Mesenchymal stem cell (in vitro differentiated cells and primary cell): ENCODE results near the gene GTF2H2.
"Not testable (repeated sequence)": the region's sequence is repeated elsewhere in the genome, so short reads cannot be mapped to it uniquely, and the experiment has no call there.

Experiments used
- DNase-seq: peaks from one replicate; pipeline ENCODE4 v3.0.0-alpha.2; 2013
- H2AFZ ChIP-seq: one replicate; pipeline ENCODE4 v1.6.1; 2013; ENCODE audit warnings: low read depth, mild to moderate bottlenecking, control low read depth, inconsistent platforms, low read length, moderate library complexity
- H2AK5ac ChIP-seq: 2 replicates; pipeline ENCODE4 v1.6.1; 2013; ENCODE audit warnings: low read length, moderate library complexity, mild to moderate bottlenecking, inconsistent platforms; ENCODE audit not compliant: severe bottlenecking
- H2BK120ac ChIP-seq: one replicate; pipeline ENCODE4 v1.6.1; 2013; ENCODE audit warnings: low read depth, mild to moderate bottlenecking, inconsistent platforms, low read length, moderate library complexity
- H2BK12ac ChIP-seq, 2 experiments: one replicate each; pipeline ENCODE4 v1.6.1; 2013; ENCODE audit warnings: inconsistent platforms in 2 of 2, low read length in 2 of 2, mild to moderate bottlenecking in 2 of 2, moderate library complexity in 2 of 2, control low read depth in 1 of 2
- H2BK15ac ChIP-seq: one replicate; pipeline ENCODE4 v1.6.1; 2013; ENCODE audit warnings: mild to moderate bottlenecking, low read depth, inconsistent platforms; ENCODE audit not compliant: poor library complexity, severe bottlenecking
- H2BK5ac ChIP-seq: 2 replicates; pipeline ENCODE4 v1.6.1; 2013; ENCODE audit warnings: low read depth, mild to moderate bottlenecking, low read length, control low read depth, inconsistent platforms; ENCODE audit not compliant: poor library complexity, severe bottlenecking
- H3K14ac ChIP-seq, 2 experiments: one replicate each; pipeline ENCODE4 v1.6.1; 2013; ENCODE audit warnings: inconsistent platforms in 2 of 2, low read length in 2 of 2, control low read depth in 1 of 2, mild to moderate bottlenecking in 1 of 2, moderate library complexity in 1 of 2
- H3K18ac ChIP-seq, 2 experiments: one replicate each; pipeline ENCODE4 v1.6.1; 2013; ENCODE audit warnings: inconsistent platforms in 2 of 2, low read length in 2 of 2, control low read depth in 1 of 2, low read depth in 1 of 2, mild to moderate bottlenecking in 1 of 2
- H3K23ac ChIP-seq, 2 experiments: one replicate each; pipeline ENCODE4 v1.6.1; 2013; ENCODE audit warnings: inconsistent platforms in 2 of 2, low read length in 2 of 2, mild to moderate bottlenecking in 2 of 2, moderate library complexity in 2 of 2, control low read depth in 1 of 2
- H3K27ac ChIP-seq: 2 replicates; pipeline ENCODE4 v1.5.1; 2013; ENCODE audit warnings: mild to moderate bottlenecking, moderate library complexity, low read length, control low read depth, inconsistent platforms; ENCODE audit not compliant: poor library complexity, severe bottlenecking
- H3K27me3 ChIP-seq, 2 experiments: 2 replicates each; pipeline versions ENCODE4 v1.6.1 to v1.7.0; 2013; ENCODE audit warnings: low read length in 2 of 2, mild to moderate bottlenecking in 2 of 2, moderate library complexity in 2 of 2, control low read depth in 1 of 2, inconsistent platforms in 1 of 2; ENCODE audit not compliant: control insufficient read depth in 1 of 2, insufficient read depth in 1 of 2
- H3K36me3 ChIP-seq, 2 experiments: 2 replicates each; pipeline versions ENCODE4 v1.6.1 to v1.7.0; 2013; ENCODE audit warnings: low read length in 2 of 2, control low read depth in 1 of 2, inconsistent platforms in 1 of 2, low read depth in 1 of 2, mild to moderate bottlenecking in 1 of 2; ENCODE audit not compliant: insufficient read depth in 2 of 2, control insufficient read depth in 1 of 2
- H3K4ac ChIP-seq, 2 experiments: one replicate each; pipeline ENCODE4 v1.6.1; 2013; ENCODE audit warnings: inconsistent platforms in 2 of 2, low read length in 2 of 2, mild to moderate bottlenecking in 2 of 2, moderate library complexity in 2 of 2, control low read depth in 1 of 2, low read depth in 1 of 2
- H3K4me1 ChIP-seq: 2 replicates; pipeline ENCODE4 v1.6.1; 2013; ENCODE audit warnings: low read depth, low read length, control low read depth; ENCODE audit not compliant: control insufficient read depth, insufficient read depth
- H3K4me2 ChIP-seq: 2 replicates; pipeline ENCODE4 v1.6.1; 2013; ENCODE audit warnings: low read length, mild to moderate bottlenecking, inconsistent platforms; ENCODE audit not compliant: poor library complexity, severe bottlenecking
- H3K4me3 ChIP-seq, 2 experiments: 2 replicates each; pipeline versions ENCODE4 v1.5.1 to v1.7.0; 2013; ENCODE audit warnings: low read length in 2 of 2, mild to moderate bottlenecking in 2 of 2, control low read depth in 1 of 2, low read depth in 1 of 2; ENCODE audit not compliant: insufficient read depth in 1 of 2
- H3K79me1 ChIP-seq: replicated peaks from 2 replicates; pipeline ENCODE4 v1.6.1; 2013; ENCODE audit warnings: mild to moderate bottlenecking, control low read depth, low read length, inconsistent platforms; ENCODE audit not compliant: poor library complexity, severe bottlenecking
- H3K9ac ChIP-seq: 2 replicates; pipeline ENCODE4 v1.7.0; 2013; ENCODE audit warnings: mild to moderate bottlenecking, low read length, moderate library complexity
- H3K9me3 ChIP-seq: 2 replicates; pipeline ENCODE4 v1.7.0; 2013; ENCODE audit warnings: mild to moderate bottlenecking, low read length; ENCODE audit not compliant: control insufficient read depth
- H4K8ac ChIP-seq: one replicate; pipeline ENCODE4 v1.6.1; 2013; ENCODE audit warnings: inconsistent platforms, mild to moderate bottlenecking, low read length, moderate library complexity
- H4K91ac ChIP-seq: one replicate; pipeline ENCODE4 v1.6.1; 2013; ENCODE audit warnings: mild to moderate bottlenecking, low read length, inconsistent platforms
- WGBS: methylation state at CpG from one replicate; pipeline ENCODE4 v1.1.7; 2013; ENCODE audit warnings: mixed read lengths; 5-methylcytosine and 5-hydroxymethylcytosine counted together

GTF2H2 gene

GRCh38 chr5:71025289-71025953 is 42.1 kb downstream of the GTF2H2 start, which contains the start of gene NAIP:
Gene NAIP, minus strand, starts transcription at chr5:71025339. Its CDS starts 12,424 bp downstream, at chr5:71012915.
- not testable (repeated sequence) for H3K27ac ChIP-seq, H3K9ac ChIP-seq
- WGBS, result no CpG with 5 or more reads among the region's 8 CpGs

GRCh38 chr5:71020643-71021042 is 46.8 kb downstream of the GTF2H2 start:
- not testable (repeated sequence) for H3K18ac ChIP-seq, H3K79me1 ChIP-seq, H3K4ac ChIP-seq, DNase-seq, H3K4me3 ChIP-seq, H3K9me3 ChIP-seq, H3K36me3 ChIP-seq, H2BK12ac ChIP-seq, H3K27ac ChIP-seq, H2BK5ac ChIP-seq, H3K4me1 ChIP-seq, H3K9ac ChIP-seq, H2BK120ac ChIP-seq, H4K91ac ChIP-seq, H3K14ac ChIP-seq, H3K4me2 ChIP-seq, H2BK15ac ChIP-seq, H2AK5ac ChIP-seq, H2AFZ ChIP-seq, H3K27me3 ChIP-seq, H4K8ac ChIP-seq, H3K23ac ChIP-seq
- no CpG with 5 or more reads among the region's 6 CpGs for WGBS

More at GRCh38 chr5:71025289-71025953, 42.1 kb downstream of the GTF2H2 start, which contains the start of gene NAIP:
- not testable (repeated sequence) for H3K18ac ChIP-seq, H3K27me3 ChIP-seq, H2BK5ac ChIP-seq, H3K14ac ChIP-seq, H3K4ac ChIP-seq, H3K9me3 ChIP-seq, H3K36me3 ChIP-seq, H2BK12ac ChIP-seq, H4K8ac ChIP-seq, H4K91ac ChIP-seq, H3K79me1 ChIP-seq, H3K23ac ChIP-seq, H2AFZ ChIP-seq, DNase-seq, H2AK5ac ChIP-seq, H3K4me1 ChIP-seq, H3K4me3 ChIP-seq, H2BK15ac ChIP-seq, H2BK120ac ChIP-seq, H3K4me2 ChIP-seq

- H2BK5ac ChIP-seq, H2BK12ac ChIP-seq, H2AK5ac ChIP-seq, H3K14ac ChIP-seq, H3K27me3 ChIP-seq, H4K91ac ChIP-seq, H3K4me1 ChIP-seq, DNase-seq, H3K9me3 ChIP-seq, H2BK15ac ChIP-seq, H3K36me3 ChIP-seq, H3K4me2 ChIP-seq, H2BK120ac ChIP-seq, H3K18ac ChIP-seq, H3K79me1 ChIP-seq, H3K4me3 ChIP-seq, H3K4ac ChIP-seq, H4K8ac ChIP-seq, H2AFZ ChIP-seq, H3K9ac ChIP-seq, H3K23ac ChIP-seq, H3K27ac ChIP-seq: not testable (repeated sequence)
- no CpG with 5 or more reads among the region's 6 CpGs for WGBS
Measured at GRCh38 chr5:71018376-71019005, 49.0 kb downstream of the GTF2H2 start.

GRCh38 chr5:71014176-71014575 is 53.3 kb downstream of the GTF2H2 start:
- Histone ChIP-seq H3K36me3 (no peaks in the 10 kb centered on the region), H3K14ac (no peak overlapping the region), H3K27ac (no peak overlapping the region), H4K91ac (no peak overlapping the region), H2BK120ac (no peak overlapping the region), H3K4me3 (no peak overlapping the region), H2AFZ (no peak overlapping the region), H3K9me3 (no peaks in the 10 kb centered on the region), H2AK5ac (no peak overlapping the region), H2BK5ac (no peak overlapping the region), H4K8ac (no peak overlapping the region), H3K27me3 (no peaks in the 10 kb centered on the region), H3K4me1 (no peaks in the 10 kb centered on the region), H3K4ac (no peak overlapping the region), H3K18ac (peak overlapping the region in 1 of 2 experiments; percentile 52), H3K79me1 (no peaks in the 10 kb centered on the region), H2BK15ac (no peak overlapping the region), H2BK12ac (no peak overlapping the region), H3K9ac (no peak overlapping the region), H3K23ac (no peak overlapping the region), H3K4me2 (no peak overlapping the region)
- 98% methylated on average over 8 of the region's 8 CpGs for WGBS
- no peak for DNase-seq
